SU-DHL-6 (cell line): ENCODE results near the gene EVI5L.

Experiments used
- H2AFZ ChIP-seq: fragments of 200-600 bp; sonication (generic); 2 replicates; pipeline ENCODE4 v1.6.1; 2014; ENCODE audit warnings: low read depth, mild to moderate bottlenecking, moderate library complexity, mixed read lengths, antibody characterized with exemption, low read length; ENCODE audit not compliant: severe bottlenecking
- H3F3A ChIP-seq: fragments of 200-600 bp; shearing (Covaris generic); 2 replicates; pipeline ENCODE4 v1.6.0; 2016; ENCODE audit warnings: antibody characterized with exemption, mild to moderate bottlenecking; ENCODE audit not compliant: insufficient read depth
- H3K27ac ChIP-seq: fragments of 200-600 bp; sonication (generic); 2 replicates; pipeline ENCODE4 v1.5.1; 2016; ENCODE audit warnings: low read depth, mild to moderate bottlenecking, low read length, moderate library complexity, mixed read lengths
- H3K27me3 ChIP-seq: fragments of 200-600 bp; sonication (generic), shearing (Covaris generic); 2 replicates; pipeline ENCODE4 v1.6.0; 2014; ENCODE audit warnings: mild to moderate bottlenecking, low read length
- H3K36me3 ChIP-seq: fragments of 200-600 bp; sonication (generic); 2 replicates; pipeline ENCODE4 v1.6.1; 2014; ENCODE audit warnings: mild to moderate bottlenecking, low read length, mixed read lengths
- H3K4me2 ChIP-seq: fragments of 300-600, 200-600 bp; shearing (Covaris generic), sonication (generic); 2 replicates; pipeline ENCODE4 v1.6.0; 2014; ENCODE audit warnings: low read length, low read depth, mild to moderate bottlenecking; ENCODE audit not compliant: poor library complexity, severe bottlenecking
- H3K4me3 ChIP-seq: fragments of 200-600 bp; sonication (generic); 2 replicates; pipeline ENCODE4 v1.5.1; 2014; ENCODE audit warnings: antibody characterized with exemption, low read length, mild to moderate bottlenecking, mixed read lengths; ENCODE audit not compliant: insufficient read depth, poor library complexity, severe bottlenecking
- H3K79me2 ChIP-seq: fragments of 200-600 bp; sonication (generic); 2 replicates; pipeline ENCODE4 v1.6.1; 2014; ENCODE audit warnings: mild to moderate bottlenecking, low read length, moderate library complexity; ENCODE audit not compliant: insufficient read depth
- H3K9ac ChIP-seq: fragments of 200-600 bp; sonication (generic); 2 replicates; pipeline ENCODE4 v1.7.0; 2014; ENCODE audit warnings: mild to moderate bottlenecking, low read length
- H3K9me2 ChIP-seq: fragments of 200-600 bp; sonication (generic); replicated peaks from 2 replicates; pipeline ENCODE4 v1.6.1; 2014; ENCODE audit warnings: low read length; ENCODE audit not compliant: insufficient read depth
- H3K9me3 ChIP-seq: fragments of 200-600 bp; sonication (generic); 2 replicates; pipeline ENCODE4 v1.6.1; 2014; ENCODE audit warnings: low read length, mixed read lengths; ENCODE audit not compliant: insufficient read depth
- H4K20me1 ChIP-seq: fragments of 200-600 bp; sonication (generic); 2 replicates; pipeline ENCODE4 v1.6.1; 2014; ENCODE audit warnings: low read depth, mild to moderate bottlenecking, antibody characterized with exemption, low read length, moderate library complexity, mixed read lengths
- EZH2phosphoT487 ChIP-seq: fragments of 200-600 bp; sonication (generic), shearing (Covaris generic); conservative IDR thresholded peaks from 2 replicates; pipeline ENCODE4 v1.6.1; 2018; ENCODE audit warnings: mild to moderate bottlenecking, antibody characterized with exemption, low read length, moderate library complexity, mixed read lengths
- TF ChIP-seq, protein P1 (sequence below): fragments of 200-600 bp; sonication (generic); IDR thresholded peaks from one replicate; pipeline ENCODE4 v1.5.1; 2017; ENCODE audit warnings: antibody characterized with exemption, mild to moderate bottlenecking, low read length, moderate library complexity; ENCODE audit not compliant: insufficient read depth, poor library complexity, severe bottlenecking

Gene EVI5L

DNA sequence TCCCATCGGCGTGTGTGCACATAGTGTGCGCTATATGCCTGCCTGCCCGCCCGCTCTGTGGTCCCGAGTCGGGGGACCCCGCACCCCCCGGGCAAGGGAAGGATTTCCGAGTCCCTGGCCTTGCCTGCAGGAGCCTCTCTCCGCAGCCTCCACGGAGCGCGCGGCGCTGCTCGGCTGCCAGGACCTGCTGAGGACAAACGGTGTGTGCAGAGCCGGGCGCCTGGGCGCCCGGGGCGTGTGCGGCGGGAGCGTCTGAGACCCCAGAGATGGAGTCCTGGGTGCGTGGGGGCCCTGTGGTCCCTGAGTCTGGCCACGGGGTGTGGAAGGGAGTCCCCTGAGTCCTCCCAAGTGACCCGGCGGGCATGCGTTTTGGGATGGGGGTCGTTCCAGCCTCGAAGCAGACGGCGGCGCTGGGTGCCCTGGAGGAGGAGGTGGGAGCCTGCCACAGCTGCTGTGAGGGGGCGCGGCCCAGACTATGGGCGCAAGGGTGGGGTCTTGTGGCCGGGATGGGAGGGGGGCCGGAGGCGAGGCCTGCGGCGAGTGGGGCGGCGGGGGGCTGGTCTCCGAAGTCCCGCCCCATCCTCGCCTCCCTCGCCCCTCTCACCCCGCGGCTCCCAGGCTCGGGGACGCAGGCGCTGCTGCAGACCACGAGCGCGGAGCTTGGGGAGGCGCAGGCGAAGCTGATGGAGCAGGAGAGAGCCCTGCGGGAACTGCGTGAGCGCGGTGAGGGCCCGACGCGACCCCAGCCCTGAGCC lies 41.7 kb upstream of the EVI5L start:
- Histone ChIP-seq H3K4me3 (no peak overlapping the region), H4K20me1 (no peaks in the 10 kb centered on the region), H3F3A (no peaks in the 10 kb centered on the region), H2AFZ (no peak overlapping the region), H3K36me3 (no peaks in the 10 kb centered on the region), H3K4me2 (no peak overlapping the region), H3K9me2 (no peaks in the 10 kb centered on the region), H3K79me2 (no peaks in the 10 kb centered on the region), H3K27me3 (no peaks in the 10 kb centered on the region), H3K9ac (no peak overlapping the region), H3K9me3 (peaks cover 6% of the 10 kb centered on the region; the same call in 1 of the 2 replicates), H3K27ac (no peak overlapping the region)
- TF ChIP-seq EZH2phosphoT487 = no peak
- TF ChIP-seq, protein P1, sequence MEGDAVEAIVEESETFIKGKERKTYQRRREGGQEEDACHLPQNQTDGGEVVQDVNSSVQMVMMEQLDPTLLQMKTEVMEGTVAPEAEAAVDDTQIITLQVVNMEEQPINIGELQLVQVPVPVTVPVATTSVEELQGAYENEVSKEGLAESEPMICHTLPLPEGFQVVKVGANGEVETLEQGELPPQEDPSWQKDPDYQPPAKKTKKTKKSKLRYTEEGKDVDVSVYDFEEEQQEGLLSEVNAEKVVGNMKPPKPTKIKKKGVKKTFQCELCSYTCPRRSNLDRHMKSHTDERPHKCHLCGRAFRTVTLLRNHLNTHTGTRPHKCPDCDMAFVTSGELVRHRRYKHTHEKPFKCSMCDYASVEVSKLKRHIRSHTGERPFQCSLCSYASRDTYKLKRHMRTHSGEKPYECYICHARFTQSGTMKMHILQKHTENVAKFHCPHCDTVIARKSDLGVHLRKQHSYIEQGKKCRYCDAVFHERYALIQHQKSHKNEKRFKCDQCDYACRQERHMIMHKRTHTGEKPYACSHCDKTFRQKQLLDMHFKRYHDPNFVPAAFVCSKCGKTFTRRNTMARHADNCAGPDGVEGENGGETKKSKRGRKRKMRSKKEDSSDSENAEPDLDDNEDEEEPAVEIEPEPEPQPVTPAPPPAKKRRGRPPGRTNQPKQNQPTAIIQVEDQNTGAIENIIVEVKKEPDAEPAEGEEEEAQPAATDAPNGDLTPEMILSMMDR = no peak

DNA sequence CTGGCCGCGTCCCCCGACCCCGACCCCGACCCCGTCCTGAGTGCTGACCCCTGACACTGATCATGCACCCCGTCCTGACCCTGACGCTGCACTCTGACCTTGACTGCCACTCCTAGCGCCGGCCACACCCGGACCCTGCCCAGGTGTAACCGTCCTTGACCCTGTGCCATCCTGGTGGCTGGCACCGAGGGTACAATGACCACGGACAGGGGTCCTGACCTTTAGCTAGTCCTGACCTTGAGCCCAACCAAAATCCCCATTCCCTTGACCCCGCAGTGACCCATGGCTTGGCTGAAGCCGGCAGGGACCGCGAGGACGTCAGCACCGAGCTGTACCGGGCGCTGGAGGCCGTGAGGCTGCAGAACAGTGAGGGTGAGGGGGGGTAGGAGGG lies 41.1 kb upstream of the EVI5L start:
- Histone ChIP-seq H3K79me2 (no peaks in the 10 kb centered on the region), H3K4me3 (no peak overlapping the region), H3K9ac (no peak overlapping the region), H3F3A (no peaks in the 10 kb centered on the region), H3K27ac (no peak overlapping the region), H3K9me2 (no peaks in the 10 kb centered on the region), H3K4me2 (no peak overlapping the region), H3K36me3 (no peaks in the 10 kb centered on the region), H4K20me1 (no peaks in the 10 kb centered on the region), H3K27me3 (no peaks in the 10 kb centered on the region), H3K9me3 (peaks cover 6% of the 10 kb centered on the region; the same call in 1 of the 2 replicates), H2AFZ (no peak overlapping the region)
- no peak for TF ChIP-seq EZH2phosphoT487
- TF ChIP-seq, protein P1 = no peak

GRCh38 chr19:7789447-7789846 lies 40.6 kb upstream of the EVI5L start:
- H3K4me2 ChIP-seq = no peak overlapping the region
- H3K9ac ChIP-seq = no peak overlapping the region
- no peaks in the 10 kb centered on the region for H3K9me2 ChIP-seq
- no peaks in the 10 kb centered on the region for H4K20me1 ChIP-seq
- no peaks in the 10 kb centered on the region for H3K79me2 ChIP-seq
- H3K27ac ChIP-seq = no peak overlapping the region
- no peaks in the 10 kb centered on the region for H3F3A ChIP-seq
- no peaks in the 10 kb centered on the region for H3K27me3 ChIP-seq
- TF ChIP-seq EZH2phosphoT487 = no peak
- no peak overlapping the region for H2AFZ ChIP-seq
- H3K4me3 ChIP-seq = no peak overlapping the region
- H3K36me3 ChIP-seq = no peaks in the 10 kb centered on the region
- peaks cover 6% of the 10 kb centered on the region; the same call in 1 of the 2 replicates for H3K9me3 ChIP-seq

DNA sequence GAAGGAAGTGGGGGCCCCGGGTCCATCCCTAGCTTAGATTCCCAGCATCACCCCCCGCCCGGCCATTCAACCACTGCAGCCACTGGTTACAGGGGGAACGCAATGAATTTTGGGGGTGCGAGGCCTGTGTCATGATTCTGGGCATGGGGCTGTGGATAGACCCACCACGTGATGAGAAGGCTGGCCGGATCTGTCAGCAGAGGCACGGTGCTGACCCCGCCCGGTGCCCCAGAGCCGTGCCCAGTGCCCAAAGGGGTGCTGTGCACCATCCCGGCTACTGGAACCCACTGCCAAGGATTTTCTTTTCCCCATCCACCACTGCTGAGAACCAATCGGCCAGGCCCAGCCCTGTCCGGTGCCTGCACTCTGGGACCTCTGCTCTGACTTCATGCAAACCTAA lies 39.6 kb upstream of the EVI5L start:
- Histone ChIP-seq H3K9ac (no peak overlapping the region), H3K79me2 (no peaks in the 10 kb centered on the region), H2AFZ (no peak overlapping the region), H3K4me3 (no peak overlapping the region), H4K20me1 (no peaks in the 10 kb centered on the region), H3K27ac (no peak overlapping the region), H3K9me2 (no peaks in the 10 kb centered on the region), H3K27me3 (no peaks in the 10 kb centered on the region), H3F3A (no peaks in the 10 kb centered on the region), H3K9me3 (no peaks in the 10 kb centered on the region), H3K36me3 (no peaks in the 10 kb centered on the region), H3K4me2 (no peak overlapping the region)
- TF ChIP-seq, protein P1 = no peak
- TF ChIP-seq EZH2phosphoT487 = no peak
